Measurements from ENCODE around the gene SOCS3.

SOCS3 gene

GRCh38 chr17:78366109-78366848, 6.4 kb upstream of the SOCS3 start:
- no peak for DNase-seq

- no peak for DNase-seq
Measured at GRCh38 chr17:78365561-78366108, 5.8 kb upstream of the SOCS3 start.

- no peak for DNase-seq
Measured at GRCh38 chr17:78364436-78365281, 4.8 kb upstream of the SOCS3 start.

- no peak for DNase-seq
Measured at GRCh38 chr17:78362671-78363070, 2.8 kb upstream of the SOCS3 start.

- no peak for DNase-seq
Measured at GRCh38 chr17:78362232-78362631, 2.4 kb upstream of the SOCS3 start.

- DNase-seq, result no peak
Measured at GRCh38 chr17:78361225-78361701, 1.4 kb upstream of the SOCS3 start.

GRCh38 chr17:78360371-78361224, 721 bp upstream of the SOCS3 start:
- DNase-seq, result peak; percentile 100

GRCh38 chr17:78359321-78359996, 418 bp downstream of the SOCS3 start:
- no peak for DNase-seq

- no peak for DNase-seq
Measured at GRCh38 chr17:78358538-78359320, 1.1 kb downstream of the SOCS3 start.

GRCh38 chr17:78357672-78358537, 2.0 kb downstream of the SOCS3 start:
- DNase-seq, result no peak

- peak; percentile 71 for DNase-seq
Measured at GRCh38 chr17:78357177-78357586, 2.7 kb downstream of the SOCS3 start.

- DNase-seq, result peak; percentile 89
Measured at GRCh38 chr17:78356101-78356713, 3.7 kb downstream of the SOCS3 start.

- DNase-seq, result peak; percentile 68
Measured at GRCh38 chr17:78355701-78356100, 4.2 kb downstream of the SOCS3 start.

- no peak for DNase-seq
Measured at GRCh38 chr17:78355045-78355641, 4.7 kb downstream of the SOCS3 start.

- DNase-seq, result no peak
Measured at GRCh38 chr17:78353834-78354233, 6.0 kb downstream of the SOCS3 start.

- no peak for DNase-seq
Measured at GRCh38 chr17:78351449-78352006, 8.3 kb downstream of the SOCS3 start.

- no peak for DNase-seq
Measured at GRCh38 chr17:78349891-78350642, 9.8 kb downstream of the SOCS3 start.

GRCh38 chr17:78348055-78348770, 11.7 kb downstream of the SOCS3 start:
- no peak for DNase-seq
